IMR-90 (cell line): ENCODE measurements around the gene GRM6. TPM values are rescaled to one million over a fixed set of nuclear protein-coding genes. Genes with fewer than 3 reads are reported as not detected.

Experiments
- ATAC-seq: fragments of 200-7000 bp; cut with Tn5 transposase; 2 replicates; pipeline ENCODE4 v1.9.1; 2020; ENCODE audit warnings: low read depth, mild to moderate bottlenecking, moderate library complexity
- BruUV-seq: library from RNA; stranded (reverse); fragments of 400-500 nt; replicated peaks from 2 replicates; lab custom pipeline; 2021; lab: Mats Ljungman, UMichigan
- CTCF ChIA-PET: fragments of 300-600 bp; formaldehyde crosslinking; extraction: SDS; loops from one replicate; lab custom pipeline; 2021; ENCODE audit warnings: antibody characterized with exemption; lab: Yijun Ruan, JAX
- POLR2A ChIA-PET: fragments of 300-600 bp; sonication (Branson Sonifier 250); formaldehyde crosslinking; loops from one replicate; lab custom pipeline; 2022; ENCODE audit warnings: antibody characterized with exemption; ENCODE audit not compliant: unreplicated experiment; lab: Charles Lee
- DNase-seq: peaks from one replicate; pipeline ENCODE4 v3.0.0; 2013
- H2AFZ ChIP-seq: replicated peaks from 2 replicates; pipeline ENCODE3; 2013; ENCODE audit warnings: low read length, mild to moderate bottlenecking; ENCODE audit not compliant: poor library complexity
- H2AK5ac ChIP-seq: 2 replicates; pipeline ENCODE4 v1.6.1; 2013; ENCODE audit warnings: low read depth, low read length, inconsistent platforms
- H2AK9ac ChIP-seq: replicated peaks from 2 replicates; pipeline ENCODE3; 2013; ENCODE audit warnings: mild to moderate bottlenecking, low read depth, low read length, moderate library complexity; ENCODE audit not compliant: poor library complexity
- H2BK120ac ChIP-seq: 2 replicates; pipeline ENCODE4 v1.6.1; 2013; ENCODE audit warnings: low read depth, low read length, inconsistent platforms
- H2BK15ac ChIP-seq: 3 replicates; pipeline ENCODE4 v1.6.1; 2013; ENCODE audit warnings: low read depth, low read length, inconsistent platforms
- H2BK20ac ChIP-seq: 2 replicates; pipeline ENCODE4 v1.6.1; 2013; ENCODE audit warnings: low read depth, mild to moderate bottlenecking, inconsistent platforms, low read length, moderate library complexity
- H2BK5ac ChIP-seq: 2 replicates; pipeline ENCODE4 v1.6.1; 2013; ENCODE audit warnings: mild to moderate bottlenecking, low read depth, low read length, inconsistent platforms; ENCODE audit not compliant: poor library complexity, severe bottlenecking
- H3K14ac ChIP-seq: replicated peaks from 2 replicates; pipeline ENCODE4 v1.6.1; 2013; ENCODE audit warnings: low read depth, low read length, inconsistent platforms
- H3K18ac ChIP-seq: 2 replicates; pipeline ENCODE4 v1.6.1; 2013; ENCODE audit warnings: low read depth, low read length, control low read depth
- H3K23ac ChIP-seq: 2 replicates; pipeline ENCODE4 v1.6.1; 2013; ENCODE audit warnings: low read depth, low read length, inconsistent platforms
- H3K27ac ChIP-seq: 2 replicates; pipeline ENCODE4 v1.5.1; 2013; ENCODE audit warnings: mild to moderate bottlenecking, control low read depth, low read length; ENCODE audit not compliant: insufficient read depth
- H3K27me3 ChIP-seq: 2 replicates; pipeline ENCODE4 v1.6.1; 2013; ENCODE audit warnings: low read length; ENCODE audit not compliant: control insufficient read depth, insufficient read depth
- H3K36me3 ChIP-seq: 2 replicates; pipeline ENCODE4 v1.6.1; 2013; ENCODE audit warnings: low read length, mixed read lengths; ENCODE audit not compliant: control insufficient read depth, insufficient read depth
- H3K4ac ChIP-seq: 2 replicates; pipeline ENCODE4 v1.6.1; 2013; ENCODE audit warnings: low read depth, low read length, inconsistent platforms
- H3K4me1 ChIP-seq: 2 replicates; pipeline ENCODE4 v1.6.1; 2013; ENCODE audit warnings: low read length, mixed read lengths; ENCODE audit not compliant: control insufficient read depth, insufficient read depth
- H3K4me2 ChIP-seq: 2 replicates; pipeline ENCODE4 v1.6.1; 2013; ENCODE audit warnings: low read depth, mild to moderate bottlenecking, control low read depth, low read length, moderate library complexity
- H3K4me3 ChIP-seq: 2 replicates; pipeline ENCODE4 v1.5.1; 2013; ENCODE audit warnings: low read depth, mild to moderate bottlenecking, control low read depth, low read length, moderate library complexity; ENCODE audit not compliant: insufficient read depth
- H3K56ac ChIP-seq: 2 replicates; pipeline ENCODE4 v1.6.1; 2013; ENCODE audit warnings: low read length, inconsistent platforms; ENCODE audit not compliant: insufficient read depth; ENCODE audit errors: extremely low read depth
- H3K79me1 ChIP-seq, 2 experiments: 2 replicates each; pipeline ENCODE4 v1.6.1; 2013; ENCODE audit warnings: low read length in 2 of 2, inconsistent platforms in 1 of 2, low read depth in 1 of 2
- H3K9ac ChIP-seq: 2 replicates; pipeline ENCODE4 v1.6.1; 2013; ENCODE audit warnings: low read depth, low read length, control low read depth
- H3K9me1 ChIP-seq: 2 replicates; pipeline ENCODE4 v1.6.1; 2013; ENCODE audit warnings: low read length, inconsistent platforms; ENCODE audit not compliant: insufficient read depth
- H3K9me3 ChIP-seq: 2 replicates; pipeline ENCODE4 v1.6.1; 2013; ENCODE audit warnings: low read length; ENCODE audit not compliant: control insufficient read depth, insufficient read depth
- H4K20me1 ChIP-seq: 2 replicates; pipeline ENCODE4 v1.6.1; 2013; ENCODE audit warnings: low read length, inconsistent platforms; ENCODE audit not compliant: insufficient read depth
- H4K5ac ChIP-seq: 2 replicates; pipeline ENCODE4 v1.6.1; 2013; ENCODE audit warnings: mild to moderate bottlenecking, low read depth, low read length, control low read depth
- H4K8ac ChIP-seq, 2 experiments: 2 replicates each; pipeline ENCODE4 v1.6.1; 2013; ENCODE audit warnings: low read depth in 2 of 2, low read length in 2 of 2, control low read depth in 1 of 2, inconsistent platforms in 1 of 2
- H4K91ac ChIP-seq: 2 replicates; pipeline ENCODE4 v1.6.1; 2013; ENCODE audit warnings: low read depth, low read length, inconsistent platforms; ENCODE audit not compliant: insufficient read depth
- BHLHE40 ChIP-seq: fragments of 150-350 bp; IDR thresholded peaks from 2 replicates; pipeline ENCODE4 v1.6.1; 2016; ENCODE audit warnings: mild to moderate bottlenecking, low read depth, low read length
- RCOR1 ChIP-seq: IDR thresholded peaks from 2 replicates; pipeline ENCODE4 v1.6.1; 2012; ENCODE audit warnings: mild to moderate bottlenecking, low read length, improper control_type of control experiment; ENCODE audit not compliant: insufficient replicate concordance
- WGBS, 2 experiments: methylation state at CpG; one replicate each; pipeline versions ENCODE4 v1.1.5 to v1.1.7; 2013; ENCODE audit warnings: missing lambda C conversion rate in 2 of 2; ENCODE audit not compliant: insufficient read length in 1 of 2; ENCODE audit errors: extremely low coverage in 2 of 2; 5-methylcytosine and 5-hydroxymethylcytosine counted together
- dilution Hi-C: fragments of 300-500 bp; cut with HindIII; formaldehyde crosslinking; loops from one replicate; pipeline ENCODE4 v1.14.3; 2018; ENCODE audit warnings: low sequenced_read_pairs; ENCODE audit not compliant: unreplicated experiment
- in situ Hi-C: fragments of 300-500 bp; cut with MboI; formaldehyde crosslinking; loops from 3 replicates; pipeline ENCODE4 v1.14.3; 2019; ENCODE audit warnings: low sequenced_read_pairs, inconsistent platforms, mixed read lengths
- intact Hi-C: fragments of 100-400 bp; cut with micrococcal nuclease; formaldehyde crosslinking; loops from 2 replicates; pipeline ENCODE4 v1.10.0; 2022
- polyA plus RNA-seq, 3 experiments: library from polyadenylated mRNA; depleted of rRNA; stranded (reverse); fragments of >200 nt; gene quantifications; 2 replicates each; pipeline ENCODE4 v1.2.3, GENCODE V29; 2012; ENCODE audit warnings: low replicate concordance in 1 of 3
- total RNA-seq: library from RNA; depleted of rRNA; stranded (reverse); fragments of >200 nt; gene quantifications from 2 replicates; pipeline ENCODE4 v1.2.3, GENCODE V29; 2012

The GRM6 gene
- total and polyA plus RNA-seq, 2 of the 4 experiments (the other 2 are of a cell fraction) = not detected

DNA sequence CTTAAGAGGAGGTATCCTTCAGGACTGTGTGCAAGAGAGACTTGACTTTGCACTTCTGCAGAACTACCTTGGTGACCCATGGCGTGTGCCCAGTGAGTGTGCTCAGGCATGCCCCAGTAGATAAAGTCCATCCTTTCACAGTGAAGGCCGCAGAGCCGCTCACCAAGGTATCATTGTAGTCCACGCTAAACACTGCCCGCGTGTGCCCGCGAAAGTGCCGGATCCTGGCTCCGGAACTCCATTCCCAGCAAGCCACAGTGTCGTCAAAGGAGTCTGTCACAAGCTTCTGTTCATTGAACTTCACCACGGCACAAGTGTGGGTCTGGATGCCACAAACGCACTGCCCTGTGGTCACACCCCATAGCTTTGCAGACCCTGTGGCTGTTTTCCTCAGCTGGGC is 3.3 kb upstream of the GRM6 start:
- no peak overlapping the region for H2BK15ac ChIP-seq
- no peaks in the 10 kb centered on the region for H3K9me1 ChIP-seq
- ChIA-PET CTCF (no interaction called here), POLR2A (no interaction called here)
- H2BK20ac ChIP-seq = no peak overlapping the region
- H3K23ac ChIP-seq = no peak overlapping the region
- intact Hi-C loops (no loop called here), dilution Hi-C loops (no loop called here), in situ Hi-C loops (no loop called here)
- H3K18ac ChIP-seq = no peak overlapping the region
- H3K36me3 ChIP-seq = no peaks in the 10 kb centered on the region
- ATAC-seq (no peak), DNase-seq (no peak)
- H4K20me1 ChIP-seq = no peaks in the 10 kb centered on the region
- H3K79me1 ChIP-seq = no peaks in the 10 kb centered on the region
- TF ChIP-seq RCOR1 (no peak), BHLHE40 (no peak)
- no peak overlapping the region for H4K8ac ChIP-seq
- no peak overlapping the region for H3K4ac ChIP-seq
- H3K9me3 ChIP-seq = peaks cover 29% of the 10 kb centered on the region
- no peak overlapping the region for H3K56ac ChIP-seq
- H3K4me3 ChIP-seq = no peak overlapping the region
- no peak overlapping the region for H3K27ac ChIP-seq
- H3K4me1 ChIP-seq = no peaks in the 10 kb centered on the region
- no peak overlapping the region for H2AK9ac ChIP-seq
- H3K14ac ChIP-seq = no peak overlapping the region
- no peak overlapping the region for H2BK5ac ChIP-seq
- no peak overlapping the region for H2AFZ ChIP-seq
- no peak overlapping the region for H2AK5ac ChIP-seq
- H3K27me3 ChIP-seq = peaks cover 2% of the 10 kb centered on the region; the same call in 1 of the 2 replicates
- WGBS, 2 experiments = 73% methylated on average over 13 of the region's 13 CpGs; no CpG with 5 or more reads in 1 of the 2 experiments
- no peak overlapping the region for H3K4me2 ChIP-seq
- no peak overlapping the region for H3K9ac ChIP-seq
- no peak overlapping the region for H2BK120ac ChIP-seq
- no TSS peak for BruUV-seq
- H4K91ac ChIP-seq = no peak overlapping the region
- no peak overlapping the region for H4K5ac ChIP-seq
